ENCODE measurements around the gene LRP2.
"Not testable (repeated sequence)": the region's sequence is repeated elsewhere in the genome, so short reads cannot be mapped to it uniquely, and the experiment has no call there.

The LRP2 gene

DNA sequence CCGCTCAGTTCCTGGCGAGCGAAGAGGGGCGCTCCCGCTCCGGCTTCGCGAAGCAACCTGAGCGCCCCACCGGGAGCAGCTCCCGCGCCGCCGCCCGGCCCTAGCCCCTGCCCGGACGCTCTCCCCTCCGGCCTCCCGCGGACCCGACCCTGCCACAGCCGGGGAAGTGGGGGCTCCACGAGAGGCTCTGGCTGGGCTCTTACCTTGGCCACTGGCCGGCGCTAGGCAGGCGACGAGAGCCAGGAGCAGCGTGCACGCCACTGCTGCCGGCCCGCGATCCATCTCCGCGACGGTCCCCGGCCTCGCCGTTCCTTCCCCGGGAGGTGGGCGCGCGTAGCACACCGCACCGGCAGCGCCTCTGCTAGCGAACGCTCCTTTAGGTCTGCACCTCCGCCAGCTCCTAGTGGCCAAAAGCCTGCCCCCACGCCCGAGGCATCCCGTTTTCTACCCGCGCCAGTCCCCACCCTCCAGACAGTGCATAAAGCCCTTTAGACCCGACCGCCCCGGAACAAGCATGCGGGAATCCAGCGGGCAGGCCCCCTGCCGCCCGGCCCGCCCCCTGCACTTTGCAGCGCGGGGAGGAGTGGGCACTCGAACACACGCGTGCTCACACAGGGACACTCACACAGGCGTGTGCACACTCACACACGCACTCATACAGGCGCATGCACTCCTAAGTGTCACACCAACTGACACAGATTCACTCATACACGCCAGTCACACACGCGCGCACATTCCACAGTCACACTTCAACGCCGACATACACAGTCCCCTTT is at the start of gene LRP2:
LRP2 (minus strand) TSS at position 417 of the 776 bp plus-strand sequence; CDS start at position 282, 135 bp downstream.
- no peak for DNase-seq

DNA sequence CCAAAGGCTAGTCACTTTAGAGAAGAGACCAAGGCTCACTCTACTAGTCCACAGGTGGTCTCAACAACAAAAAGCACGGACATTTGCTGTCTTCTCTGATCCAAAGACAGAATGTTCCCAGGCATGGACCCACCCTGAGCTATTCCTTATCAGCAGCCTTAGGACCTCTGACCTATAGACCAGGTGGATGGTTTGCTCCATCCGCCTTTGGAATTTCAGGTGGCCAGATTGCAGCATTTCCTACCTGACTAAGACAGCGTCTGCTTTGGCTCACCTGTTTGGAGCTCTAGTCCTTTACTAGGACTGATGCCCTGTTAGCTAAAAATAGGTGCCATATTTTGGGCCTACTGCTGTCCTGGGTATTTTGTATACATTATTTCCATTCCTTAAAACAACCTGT is 44.6 kb upstream of the LRP2 start:
- no peak for DNase-seq

DNA sequence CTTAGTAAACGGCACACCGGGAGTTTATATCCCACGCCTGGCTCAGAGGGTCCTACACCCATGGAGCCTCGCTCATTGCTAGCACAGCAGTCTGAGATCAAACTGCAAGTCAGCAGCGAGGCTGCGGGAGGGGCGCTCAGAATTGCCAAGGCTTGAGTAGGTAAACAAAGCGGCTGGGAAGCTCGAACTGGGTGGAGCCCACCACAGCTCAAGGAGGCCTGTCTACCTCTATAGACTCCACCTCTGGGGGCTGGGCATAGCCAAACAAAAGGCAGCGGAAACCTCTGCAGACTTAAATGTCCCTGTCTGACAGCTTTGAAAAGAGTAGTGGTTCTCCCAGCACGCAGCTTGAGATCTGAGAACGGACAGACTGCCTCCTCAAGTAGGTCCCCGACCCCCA is 37.2 kb upstream of the LRP2 start:
- not testable (repeated sequence) for DNase-seq

DNA sequence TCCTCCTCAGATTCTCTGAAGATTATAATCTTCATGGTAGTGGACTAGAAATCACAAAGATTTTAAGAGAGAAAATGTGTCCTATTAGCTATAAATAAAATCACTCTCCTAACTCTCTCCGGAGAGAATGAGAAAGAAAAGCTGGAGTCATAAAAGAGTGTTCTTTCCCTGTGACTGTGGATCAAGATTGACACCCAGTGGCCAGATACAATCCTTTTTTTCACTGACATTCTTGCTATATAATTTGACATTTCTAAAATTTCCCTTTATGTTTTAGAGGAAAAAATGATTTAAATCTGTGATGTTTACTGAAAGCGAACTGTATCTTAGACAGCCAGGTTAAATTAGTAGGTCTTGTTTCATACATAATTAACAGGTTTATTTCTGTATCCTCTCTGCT is 35.4 kb upstream of the LRP2 start:
- DNase-seq: peak; percentile 49

DNA sequence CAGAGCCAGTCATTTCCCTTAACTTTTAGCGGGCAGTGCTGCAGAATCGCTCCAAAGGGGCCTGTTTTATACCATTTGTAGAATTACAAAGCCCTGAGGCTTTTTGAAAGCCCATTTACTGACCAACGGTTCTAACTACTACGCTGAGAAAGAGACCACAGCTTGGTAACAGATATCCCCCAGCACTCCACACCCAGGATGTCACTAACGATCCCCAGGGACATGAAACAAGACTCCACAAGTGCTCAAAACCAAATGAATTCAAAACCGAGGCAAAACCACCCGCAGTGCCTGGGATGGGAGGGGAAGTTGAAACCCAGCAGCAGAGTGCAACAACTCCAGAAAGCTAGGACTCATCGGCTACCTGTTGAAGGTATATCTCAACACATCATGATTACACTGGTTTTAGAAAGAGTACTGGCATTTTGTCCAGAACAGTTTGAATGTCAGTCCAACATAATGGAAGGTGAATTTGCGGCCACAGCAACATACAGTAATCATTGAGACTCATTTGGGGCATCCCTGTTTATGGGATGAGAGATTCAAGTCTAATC is 33.6 kb upstream of the LRP2 start:
- DNase-seq: no peak

DNA sequence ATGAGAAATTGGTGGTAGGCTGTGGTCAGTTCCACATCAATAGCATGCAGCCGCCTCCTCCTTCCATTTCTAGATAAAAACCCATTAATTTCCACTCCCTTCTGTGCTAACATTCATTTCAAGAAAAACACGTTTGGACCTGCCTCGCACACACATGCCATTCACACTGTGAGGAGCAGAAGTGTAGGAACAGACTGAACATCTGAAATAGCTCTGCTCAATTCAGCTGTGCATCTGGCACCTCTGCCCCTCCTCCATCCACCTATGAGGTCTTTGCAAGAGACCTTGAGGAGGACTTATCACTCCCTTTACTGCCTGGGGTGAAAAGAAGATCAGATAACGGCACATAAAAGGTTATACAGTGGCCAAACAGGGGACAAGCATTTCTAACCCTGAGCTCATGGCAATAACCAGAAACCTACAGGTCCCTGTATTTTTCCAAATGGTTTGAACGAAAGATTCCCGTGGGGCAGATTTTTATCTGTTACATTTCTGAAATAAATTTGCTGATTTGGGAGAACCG is 30.8 kb upstream of the LRP2 start:
- DNase-seq: no peak

DNA sequence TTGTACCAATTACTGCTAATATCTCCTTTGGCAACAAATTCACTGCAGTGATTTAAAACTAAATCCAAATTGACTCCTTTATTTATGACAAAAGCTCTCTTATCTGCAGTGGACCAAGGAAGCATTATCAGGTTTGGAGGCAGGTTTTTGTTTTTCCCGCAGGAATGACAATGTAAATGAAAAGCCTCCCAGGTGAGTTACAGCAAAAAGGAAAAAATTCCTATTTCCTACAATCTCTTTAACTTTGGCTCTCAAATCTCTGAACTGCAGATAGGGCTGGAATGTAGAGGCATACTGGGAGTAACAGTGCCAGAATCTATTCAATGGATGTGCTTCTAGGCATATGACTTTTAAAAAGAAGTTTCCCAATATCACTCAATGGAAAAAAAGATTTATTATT is 28.9 kb upstream of the LRP2 start:
- DNase-seq: no peak

DNA sequence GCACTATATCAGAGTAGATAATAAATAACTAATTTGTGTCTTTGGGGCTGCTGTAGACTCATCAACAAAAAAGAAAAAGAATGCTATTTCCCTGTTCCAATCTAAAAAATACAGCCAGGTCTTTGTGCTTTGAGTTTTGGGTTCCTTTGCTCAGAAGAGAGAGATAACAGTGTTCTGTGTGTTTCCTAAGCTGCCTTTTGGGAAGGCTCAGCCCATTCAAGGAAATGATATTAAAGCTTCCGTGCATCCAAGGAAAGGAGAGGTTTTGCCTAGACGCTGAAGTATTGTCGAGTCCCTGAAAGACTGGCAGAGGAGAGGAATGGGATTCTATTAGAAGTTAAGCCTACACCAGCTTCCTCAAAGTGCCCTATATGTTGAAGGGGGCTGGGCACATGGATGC is 25.8 kb upstream of the LRP2 start:
- no peak for DNase-seq

DNA sequence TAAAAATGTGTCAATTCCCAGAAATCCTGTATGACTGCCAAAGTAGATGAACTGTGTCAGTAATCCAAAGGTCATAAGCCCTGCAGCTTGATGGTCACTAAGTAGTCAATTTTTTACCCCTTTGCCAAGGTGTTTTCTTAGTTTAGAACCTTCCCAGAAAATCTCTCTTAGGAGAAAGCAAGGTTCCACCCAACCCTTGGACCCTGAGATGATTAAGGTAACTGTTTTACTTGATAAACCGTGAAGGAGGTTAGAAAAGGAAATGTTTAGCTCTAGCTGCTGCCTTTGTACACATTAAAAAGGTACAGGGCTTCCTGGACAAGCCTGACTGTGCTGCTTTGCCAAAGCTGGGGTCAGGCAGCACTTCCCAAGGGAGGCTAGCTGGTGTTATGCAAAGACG is 24.4 kb upstream of the LRP2 start:
- DNase-seq: no peak

DNA sequence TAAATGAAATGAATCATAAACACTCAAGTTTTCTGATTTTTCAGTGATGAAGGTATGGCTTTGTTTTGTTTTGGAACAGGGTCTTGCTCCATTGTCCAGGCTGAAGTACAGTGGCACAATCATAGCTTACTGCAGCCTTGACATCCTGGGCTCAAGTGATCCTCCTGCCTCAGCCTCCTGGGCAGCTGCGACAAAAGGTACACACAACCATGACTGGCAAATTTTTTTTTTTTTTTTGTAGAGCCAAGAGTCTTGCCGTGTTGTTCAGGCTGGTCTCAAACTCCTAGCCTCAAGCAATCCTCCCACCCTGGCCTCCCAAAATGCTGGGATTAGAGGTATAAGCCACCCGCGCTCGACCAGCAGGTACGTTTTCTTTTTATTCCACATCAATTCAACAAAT is 22.5 kb upstream of the LRP2 start:
- DNase-seq: no peak

DNA sequence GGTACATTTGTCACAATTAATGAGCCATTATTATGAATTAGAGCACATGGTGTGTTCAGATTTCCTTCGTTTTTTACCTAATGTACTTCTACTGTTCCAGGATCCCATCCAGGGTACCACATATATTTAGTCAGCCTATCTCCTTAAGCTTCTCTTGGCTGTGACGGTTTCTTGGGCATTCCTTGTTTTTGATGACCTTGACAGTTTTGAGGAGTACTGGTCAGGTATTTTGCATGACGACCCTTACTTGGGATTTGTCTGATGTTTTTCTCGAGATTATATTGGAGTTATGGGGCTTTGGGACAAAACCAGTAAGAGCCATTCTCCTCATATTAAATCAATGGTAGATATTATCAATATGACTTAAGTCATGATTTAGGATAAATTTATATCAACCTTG is 10.2 kb upstream of the LRP2 start:
- no peak for DNase-seq

DNA sequence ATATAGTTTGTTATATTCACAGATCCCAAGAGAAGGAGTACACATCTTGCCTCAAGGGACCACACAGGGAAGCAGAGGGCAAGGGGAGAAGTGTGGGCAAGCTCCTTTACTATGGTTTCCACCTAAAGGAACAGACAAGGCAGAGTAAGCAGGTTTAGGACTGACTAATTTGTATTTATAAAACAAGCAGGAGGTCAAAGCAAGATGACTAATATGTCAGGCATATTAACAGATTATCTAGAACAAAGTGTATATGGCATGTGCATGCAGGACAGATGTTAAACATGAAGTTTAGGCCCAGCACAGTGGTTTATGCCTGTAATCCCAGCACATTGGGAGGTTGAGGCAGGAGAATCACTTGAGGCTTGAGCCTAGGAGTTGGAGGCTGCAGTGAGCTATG is 3.7 kb upstream of the LRP2 start:
- DNase-seq: no peak

DNA sequence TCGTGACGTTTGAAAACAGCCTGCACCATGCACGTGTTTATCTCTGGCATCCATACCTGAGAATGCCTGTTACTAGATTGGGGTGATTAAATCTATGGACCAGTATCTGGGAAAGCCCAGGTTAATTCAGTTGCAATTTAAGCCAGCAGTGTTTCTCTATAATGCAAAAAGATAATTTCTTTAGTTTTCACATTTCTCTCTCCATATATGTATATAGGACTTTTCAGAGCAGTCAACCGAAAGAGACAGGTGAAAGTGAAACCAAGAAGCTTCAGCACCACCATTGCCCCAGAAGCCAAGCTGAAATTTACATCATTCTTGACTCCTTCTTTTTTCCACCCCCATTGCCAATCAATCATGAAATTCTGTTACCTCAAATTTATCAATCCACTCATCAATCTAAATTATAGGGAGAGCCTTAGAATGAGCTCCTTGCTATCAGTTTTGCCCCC is 2.7 kb upstream of the LRP2 start:
- DNase-seq: no peak

DNA sequence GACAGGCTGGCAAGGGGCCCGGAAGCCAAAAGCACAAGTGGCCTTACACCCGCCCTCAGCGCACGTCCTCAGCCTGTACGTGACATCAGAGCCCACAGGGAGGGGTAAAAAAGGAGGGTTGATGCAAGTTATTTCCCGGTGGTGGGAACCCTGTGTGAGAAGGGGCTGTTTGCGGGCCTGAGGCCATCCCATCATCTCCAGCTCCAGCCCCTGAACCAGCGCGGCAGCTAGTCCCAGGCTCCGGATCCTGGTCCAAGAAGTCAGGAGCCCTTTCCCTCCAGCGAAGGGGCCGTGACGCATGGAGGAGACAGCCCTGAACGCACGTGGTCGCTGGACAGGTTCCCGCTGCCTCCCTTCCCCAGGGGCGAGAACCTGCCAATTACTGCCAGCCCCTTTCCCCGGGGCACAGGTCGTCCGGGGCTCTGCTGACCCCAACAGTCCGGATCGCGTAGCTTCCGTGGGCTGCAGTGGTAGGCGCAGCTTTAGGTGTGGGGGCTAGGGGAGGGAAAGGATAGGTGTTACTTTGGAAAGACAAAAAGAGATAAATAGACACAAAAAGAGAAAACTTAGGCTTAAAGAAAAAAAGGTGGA is 1.3 kb upstream of the LRP2 start:
- DNase-seq: peak; percentile 7

DNA sequence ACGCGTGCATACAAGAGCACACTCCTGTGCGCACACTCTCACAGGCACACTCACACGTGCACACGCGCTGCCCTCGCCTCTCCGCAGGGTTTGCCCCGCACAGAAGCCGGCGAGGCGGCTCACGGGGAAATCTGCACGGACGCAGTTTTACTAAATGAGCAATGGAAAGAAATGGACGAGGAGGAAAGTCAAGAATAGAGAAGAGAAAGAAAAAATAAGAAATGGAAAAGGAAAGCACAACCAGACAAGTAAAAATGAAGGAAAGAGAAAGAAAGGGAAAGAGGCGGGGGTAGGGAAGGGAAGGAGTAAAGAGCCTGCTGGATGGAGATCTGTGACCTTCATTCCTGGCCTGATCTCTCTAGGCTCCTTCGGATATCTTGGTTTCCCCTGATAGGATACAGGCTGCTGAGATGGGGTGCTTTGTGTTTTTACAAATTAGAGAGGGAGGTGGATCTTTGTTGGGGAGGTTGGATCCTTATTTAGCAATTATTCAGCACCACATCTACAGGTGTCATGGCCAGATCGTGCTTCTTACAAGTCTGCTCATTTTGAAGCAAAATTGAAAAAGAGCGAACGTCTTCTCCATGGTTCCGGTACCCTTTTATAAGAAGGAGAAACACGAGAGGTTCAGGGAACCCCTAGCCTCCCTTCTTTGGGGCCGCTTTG is 693 bp upstream of the LRP2 start:
- no peak for DNase-seq

DNA sequence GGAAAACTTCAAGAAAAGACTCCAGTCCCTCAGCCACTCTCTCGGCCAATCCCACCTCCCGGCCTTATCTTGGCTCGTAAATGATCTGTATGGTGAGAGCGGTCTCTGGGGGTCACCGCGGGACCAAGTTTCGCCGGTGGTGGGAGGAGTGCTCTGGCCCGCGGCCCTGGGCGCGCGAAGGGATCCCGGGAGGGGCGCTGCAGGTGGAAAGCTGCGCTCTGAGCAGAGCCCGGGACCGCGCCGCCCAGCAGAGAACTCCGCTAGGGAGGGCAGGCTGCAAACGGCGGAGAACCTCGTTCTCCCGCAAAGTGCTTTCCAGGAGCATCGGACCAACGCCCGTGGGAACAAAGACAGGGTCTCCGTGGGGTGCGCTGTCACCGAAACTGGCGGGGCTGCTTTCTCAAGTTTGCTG is 622 bp downstream of the LRP2 start:
- no peak for DNase-seq

DNA sequence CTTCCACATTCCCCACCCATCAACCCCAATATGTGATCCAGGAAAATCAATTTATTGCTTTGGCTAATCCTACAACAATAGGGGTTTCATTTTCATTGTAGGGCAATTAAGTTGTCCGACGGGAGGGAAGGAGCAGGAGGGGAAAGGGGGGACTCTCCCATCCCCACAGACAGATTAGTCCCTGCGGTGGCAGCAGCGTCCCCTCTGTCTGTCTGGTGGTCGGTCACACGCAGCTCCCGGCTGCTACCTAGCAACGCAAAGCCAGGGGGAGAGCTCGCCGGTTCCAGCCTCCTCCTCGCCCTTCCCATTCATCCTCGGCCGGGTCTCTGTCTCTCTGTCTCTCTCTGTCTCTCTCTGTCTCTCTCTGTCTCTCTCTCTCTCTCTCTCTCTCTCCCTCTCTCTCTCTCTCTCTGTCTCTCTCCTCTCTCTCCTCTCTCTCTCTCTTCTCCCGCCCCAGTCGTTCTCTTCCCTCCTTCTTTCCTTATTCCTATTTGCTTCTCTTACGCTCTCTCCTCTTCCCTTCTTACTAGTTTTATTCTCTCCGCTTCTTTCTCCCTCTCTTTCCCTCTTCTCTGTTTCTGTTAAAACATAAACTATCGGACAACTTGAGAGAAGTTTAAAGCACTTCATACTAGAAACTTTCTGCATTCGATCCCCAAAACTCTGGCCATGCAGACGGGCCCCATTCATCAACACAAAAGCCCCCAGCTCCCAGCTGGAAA is 1.2 kb downstream of the LRP2 start:
- no peak for DNase-seq

DNA sequence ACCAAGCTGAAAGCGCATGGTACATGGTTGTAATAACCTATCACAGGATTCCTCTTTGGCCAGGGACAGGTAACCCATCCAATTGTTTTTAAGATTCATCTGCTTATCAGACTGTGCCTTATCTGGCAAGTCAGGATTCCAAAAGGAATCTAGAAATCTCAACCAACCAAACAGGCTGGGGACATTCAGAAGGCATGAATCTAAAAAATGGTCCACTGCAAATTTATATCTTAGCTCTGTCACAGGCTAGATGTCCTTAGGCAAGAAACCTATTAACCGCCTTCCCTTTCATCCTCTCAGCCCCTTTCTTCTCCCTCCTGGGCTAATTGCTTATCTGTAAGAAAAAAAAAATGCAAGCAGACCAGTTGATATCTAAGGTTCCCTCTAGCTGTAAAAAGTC is 4.3 kb downstream of the LRP2 start:
- no peak for DNase-seq

DNA sequence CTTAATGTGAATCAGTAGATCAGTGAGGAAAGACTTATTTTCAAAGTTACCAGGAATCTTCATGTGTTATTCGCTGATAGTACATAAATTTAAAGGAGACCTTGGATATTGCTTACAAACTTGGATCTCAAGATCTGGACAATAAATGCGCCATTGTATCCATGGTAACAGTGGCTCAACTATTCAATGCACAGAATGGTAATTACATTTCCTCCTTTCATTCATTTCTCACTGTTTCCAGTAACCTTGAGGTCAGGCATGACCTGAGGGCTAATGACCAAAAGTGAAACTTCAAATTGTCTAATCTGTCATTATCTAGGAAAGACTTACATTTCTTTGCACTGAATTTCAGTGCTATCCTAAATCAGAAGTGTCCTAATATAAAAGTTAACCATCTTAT is 8.1 kb downstream of the LRP2 start:
- no peak for DNase-seq

DNA sequence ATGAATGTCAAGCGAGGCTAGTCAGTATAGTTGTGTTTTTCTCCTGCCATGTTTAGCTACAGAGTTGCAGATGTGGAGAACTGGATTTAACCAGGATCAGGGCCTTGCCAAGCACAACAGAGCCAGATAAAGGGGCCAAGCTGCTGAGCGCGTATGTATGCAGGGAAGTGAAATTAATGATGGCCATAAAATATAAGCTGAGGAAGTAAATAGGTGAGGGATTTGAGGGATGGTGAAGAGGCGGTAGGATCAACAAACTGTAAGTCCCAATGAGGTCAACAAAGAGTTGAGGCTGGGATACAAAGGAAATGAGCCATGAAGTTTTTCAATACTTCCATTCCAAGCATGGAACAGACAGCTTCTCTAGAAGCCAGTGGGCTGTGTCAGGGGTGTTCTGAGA is 10.6 kb downstream of the LRP2 start:
- peak; percentile 52 for DNase-seq

DNA sequence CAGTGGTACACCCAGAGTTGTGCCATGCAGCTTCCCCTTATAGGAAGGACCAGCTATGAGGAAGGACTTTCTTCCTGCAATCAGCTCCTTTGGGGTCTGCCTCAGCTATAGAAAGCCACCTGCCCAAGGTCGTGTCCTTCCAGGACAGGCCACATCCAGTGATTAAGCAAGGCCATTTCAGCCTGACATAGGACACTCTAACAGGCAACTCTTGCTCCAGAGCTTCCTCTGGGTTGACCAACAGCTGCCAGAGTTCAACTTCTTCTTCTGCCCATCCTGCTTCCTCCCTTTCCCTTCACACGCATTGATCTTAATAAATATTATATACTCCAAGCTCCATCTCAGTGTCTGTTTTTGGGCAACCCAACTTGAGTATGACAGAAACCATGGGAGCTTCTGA is 12.8 kb downstream of the LRP2 start:
- DNase-seq: no peak

DNA sequence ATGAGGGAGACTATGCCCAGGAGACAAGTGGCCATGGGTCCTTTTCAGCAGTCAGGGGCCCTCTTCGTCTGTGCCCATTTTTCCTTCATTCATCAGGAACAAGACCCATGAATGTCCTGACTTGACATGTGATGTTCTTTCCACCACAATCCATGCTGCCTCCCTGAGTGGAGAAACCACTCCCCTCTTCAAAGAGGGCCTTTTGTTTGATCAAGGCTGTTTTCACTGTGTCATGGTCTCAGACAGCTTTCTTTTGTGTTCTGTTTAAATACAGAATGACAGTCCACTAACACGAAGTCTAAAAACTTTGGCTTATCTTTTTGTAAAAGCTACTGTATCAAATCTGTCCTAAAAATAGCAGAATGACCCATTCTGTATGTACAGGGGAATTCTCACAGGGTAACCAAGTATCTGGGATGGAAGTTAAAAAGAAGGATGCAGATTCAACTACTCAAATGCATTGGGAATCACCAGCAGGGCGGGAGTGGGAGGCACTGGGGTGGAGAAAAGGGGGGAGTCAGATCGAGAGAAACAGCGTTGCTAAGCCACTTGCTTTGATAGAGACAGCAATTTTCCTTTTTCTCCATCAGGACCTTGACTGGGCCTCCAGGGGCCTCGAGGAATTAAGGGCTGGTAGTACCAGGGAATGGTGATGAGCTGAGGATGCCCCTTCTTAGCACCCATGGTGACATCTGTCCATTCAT is 13.9 kb downstream of the LRP2 start:
- DNase-seq: no peak
